ENCODE data around the gene NSUN6. TPM values are rescaled to one million over a fixed set of nuclear protein-coding genes. Genes with fewer than 3 reads are reported as not detected.

Gene NSUN6
- total RNA-seq, 1 donor from 2014 or later = 17.3 TPM

DNA sequence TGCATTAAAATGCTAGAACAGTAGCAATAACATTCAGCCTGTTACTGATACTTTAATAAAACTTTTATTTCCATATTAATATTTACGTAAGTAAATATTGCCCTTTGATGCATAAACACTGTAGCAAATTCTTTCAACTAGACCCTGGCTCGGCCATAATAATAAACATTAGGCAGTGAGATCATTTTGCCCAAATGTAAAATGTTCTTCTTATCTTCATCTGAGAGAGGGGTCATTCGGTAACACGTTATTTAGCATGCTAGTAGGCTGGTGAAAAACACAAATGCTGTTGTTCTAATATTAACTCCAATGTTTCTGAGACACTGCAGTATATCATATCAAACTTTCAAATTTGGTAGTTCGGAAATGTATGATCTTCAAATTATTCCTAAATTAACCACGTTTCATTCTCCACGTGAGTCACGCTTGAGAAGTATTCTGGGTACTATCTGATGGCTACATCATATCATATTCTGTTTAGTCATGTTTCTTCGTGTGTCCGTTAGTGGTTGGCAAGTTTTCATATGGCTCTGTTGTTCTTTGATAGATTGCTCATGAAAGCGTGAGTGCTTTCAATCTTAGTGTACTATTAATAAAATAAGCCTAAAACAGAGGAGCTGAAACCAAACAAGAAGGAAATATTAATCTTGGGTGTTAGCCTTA is 145.8 kb downstream of the NSUN6 start:
- intact Hi-C loops (cut with micrococcal nuclease) = no loop called here

DNA sequence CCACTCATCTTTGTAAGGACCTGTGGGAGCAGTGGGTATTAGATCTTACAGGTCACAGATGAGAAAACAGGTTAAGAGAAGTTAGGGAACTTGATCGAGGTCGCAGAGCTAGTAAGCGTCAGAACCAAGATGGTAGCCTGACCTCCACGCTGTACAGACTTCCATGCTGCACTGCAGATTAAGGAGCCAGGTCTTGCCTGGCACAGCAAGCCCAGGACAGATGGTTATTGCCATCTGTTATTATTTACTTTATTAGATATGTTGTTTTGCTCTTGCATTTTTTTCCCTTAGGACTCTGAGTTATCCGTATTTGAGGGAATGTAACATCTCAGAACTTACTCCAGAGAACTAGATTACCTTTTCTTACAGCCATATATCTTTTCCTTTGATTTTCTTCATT is 147.2 kb downstream of the NSUN6 start:
- intact Hi-C loops (cut with micrococcal nuclease) = no loop called here

DNA sequence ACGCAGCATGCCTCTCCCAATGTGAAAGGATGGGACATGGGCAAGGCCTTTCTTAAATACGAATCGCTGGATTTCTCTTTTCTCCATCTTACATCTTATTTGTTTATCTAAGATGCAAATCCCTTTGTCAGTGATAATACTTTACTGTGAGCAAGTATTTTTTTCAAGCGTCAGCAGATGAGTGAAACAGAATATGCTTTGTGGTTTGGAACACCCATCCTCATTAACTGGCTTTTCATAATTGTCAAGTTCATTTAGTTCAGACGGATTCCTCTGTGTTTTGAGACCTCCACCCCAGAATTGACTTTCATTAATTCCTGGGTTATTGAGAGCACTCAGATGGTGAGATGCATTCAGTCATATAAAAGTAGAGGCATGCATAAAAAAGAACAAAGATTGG is 149.8 kb downstream of the NSUN6 start:
- intact Hi-C loops (cut with micrococcal nuclease) = no loop called here

DNA sequence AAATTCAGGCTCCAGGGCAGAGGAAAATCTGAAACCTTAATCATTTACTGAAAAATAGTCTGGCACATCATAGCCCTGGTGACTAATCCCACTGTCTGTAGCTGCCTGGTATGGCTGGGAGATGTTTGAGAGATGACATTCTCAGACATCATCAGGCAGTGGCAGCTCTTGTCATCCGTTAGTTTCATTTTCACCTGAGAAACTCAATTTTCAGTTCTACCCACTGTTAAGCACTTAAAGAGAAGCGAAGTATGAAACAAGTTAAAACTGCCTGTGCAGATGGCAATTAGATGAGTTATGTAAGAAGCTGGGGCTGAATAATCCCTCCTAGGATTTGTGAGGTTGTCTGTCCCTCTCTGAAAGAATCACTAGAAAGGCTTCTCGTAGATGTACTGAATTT is 150.2 kb downstream of the NSUN6 start:
- intact Hi-C loops (cut with micrococcal nuclease) = no loop called here

- intact Hi-C loops (cut with micrococcal nuclease) = loop anchor here (1.0 kb wide), 1 partner anchor 41 kb away; no protein-coding TSS in a partner anchor
Measured at GRCh38 chr10:18500576-18500975, 150.8 kb downstream of the NSUN6 start.

- intact Hi-C loops (cut with micrococcal nuclease) = no loop called here
Measured at GRCh38 chr10:18498998-18499397, 152.4 kb downstream of the NSUN6 start.

DNA sequence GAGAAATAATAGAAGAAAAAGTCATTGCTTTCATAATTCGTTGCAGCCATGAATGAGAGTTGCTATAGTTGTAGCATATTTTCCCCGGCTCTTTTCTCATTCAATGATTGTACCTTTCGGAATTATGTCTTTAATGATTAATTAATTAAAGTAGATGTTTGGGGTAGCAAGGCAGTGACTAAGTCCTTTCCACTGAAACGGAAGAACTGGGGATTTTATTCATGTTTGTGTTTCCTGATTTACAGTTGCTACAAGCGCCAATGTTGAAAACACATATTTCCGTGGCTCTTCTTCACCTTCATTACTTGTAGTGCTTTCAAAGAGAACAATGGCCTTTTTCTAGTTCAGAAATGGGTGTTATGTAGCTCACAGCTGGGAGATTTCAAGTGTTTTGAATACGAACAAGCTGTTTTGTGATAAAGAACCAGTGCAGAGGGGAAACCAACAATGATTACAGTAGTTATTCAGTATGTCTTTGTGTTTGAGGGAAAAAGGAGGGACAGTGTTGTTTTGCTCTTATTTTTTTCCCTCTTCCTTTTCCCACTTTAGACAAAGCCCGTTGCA is 153.5 kb downstream of the NSUN6 start:
- intact Hi-C loops (cut with micrococcal nuclease) = no loop called here

Other genes starting within 250 kb of the NSUN6 start
- gene ARL5B, start 7.8 kb upstream of the NSUN6 start, total RNA-seq = 13.2 and 13.6 TPM in 2 replicates